GM11168 (cell line): ENCODE results near the gene ZBED4.
"Not testable (repeated sequence)": the region's sequence is repeated elsewhere in the genome, so short reads cannot be mapped to it uniquely, and the experiment has no call there.

ENCODE experiments used
- in situ Hi-C: fragments of 300-500 bp; cut with MboI; formaldehyde crosslinking; loops from one replicate; pipeline ENCODE4 v1.12.0; 2022; ENCODE audit warnings: low sequenced_read_pairs; ENCODE audit not compliant: unreplicated experiment

ZBED4 gene, protein sequence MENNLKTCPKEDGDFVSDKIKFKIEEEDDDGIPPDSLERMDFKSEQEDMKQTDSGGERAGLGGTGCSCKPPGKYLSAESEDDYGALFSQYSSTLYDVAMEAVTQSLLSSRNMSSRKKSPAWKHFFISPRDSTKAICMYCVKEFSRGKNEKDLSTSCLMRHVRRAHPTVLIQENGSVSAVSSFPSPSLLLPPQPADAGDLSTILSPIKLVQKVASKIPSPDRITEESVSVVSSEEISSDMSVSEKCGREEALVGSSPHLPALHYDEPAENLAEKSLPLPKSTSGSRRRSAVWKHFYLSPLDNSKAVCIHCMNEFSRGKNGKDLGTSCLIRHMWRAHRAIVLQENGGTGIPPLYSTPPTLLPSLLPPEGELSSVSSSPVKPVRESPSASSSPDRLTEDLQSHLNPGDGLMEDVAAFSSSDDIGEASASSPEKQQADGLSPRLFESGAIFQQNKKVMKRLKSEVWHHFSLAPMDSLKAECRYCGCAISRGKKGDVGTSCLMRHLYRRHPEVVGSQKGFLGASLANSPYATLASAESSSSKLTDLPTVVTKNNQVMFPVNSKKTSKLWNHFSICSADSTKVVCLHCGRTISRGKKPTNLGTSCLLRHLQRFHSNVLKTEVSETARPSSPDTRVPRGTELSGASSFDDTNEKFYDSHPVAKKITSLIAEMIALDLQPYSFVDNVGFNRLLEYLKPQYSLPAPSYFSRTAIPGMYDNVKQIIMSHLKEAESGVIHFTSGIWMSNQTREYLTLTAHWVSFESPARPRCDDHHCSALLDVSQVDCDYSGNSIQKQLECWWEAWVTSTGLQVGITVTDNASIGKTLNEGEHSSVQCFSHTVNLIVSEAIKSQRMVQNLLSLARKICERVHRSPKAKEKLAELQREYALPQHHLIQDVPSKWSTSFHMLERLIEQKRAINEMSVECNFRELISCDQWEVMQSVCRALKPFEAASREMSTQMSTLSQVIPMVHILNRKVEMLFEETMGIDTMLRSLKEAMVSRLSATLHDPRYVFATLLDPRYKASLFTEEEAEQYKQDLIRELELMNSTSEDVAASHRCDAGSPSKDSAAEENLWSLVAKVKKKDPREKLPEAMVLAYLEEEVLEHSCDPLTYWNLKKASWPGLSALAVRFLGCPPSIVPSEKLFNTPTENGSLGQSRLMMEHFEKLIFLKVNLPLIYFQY

DNA sequence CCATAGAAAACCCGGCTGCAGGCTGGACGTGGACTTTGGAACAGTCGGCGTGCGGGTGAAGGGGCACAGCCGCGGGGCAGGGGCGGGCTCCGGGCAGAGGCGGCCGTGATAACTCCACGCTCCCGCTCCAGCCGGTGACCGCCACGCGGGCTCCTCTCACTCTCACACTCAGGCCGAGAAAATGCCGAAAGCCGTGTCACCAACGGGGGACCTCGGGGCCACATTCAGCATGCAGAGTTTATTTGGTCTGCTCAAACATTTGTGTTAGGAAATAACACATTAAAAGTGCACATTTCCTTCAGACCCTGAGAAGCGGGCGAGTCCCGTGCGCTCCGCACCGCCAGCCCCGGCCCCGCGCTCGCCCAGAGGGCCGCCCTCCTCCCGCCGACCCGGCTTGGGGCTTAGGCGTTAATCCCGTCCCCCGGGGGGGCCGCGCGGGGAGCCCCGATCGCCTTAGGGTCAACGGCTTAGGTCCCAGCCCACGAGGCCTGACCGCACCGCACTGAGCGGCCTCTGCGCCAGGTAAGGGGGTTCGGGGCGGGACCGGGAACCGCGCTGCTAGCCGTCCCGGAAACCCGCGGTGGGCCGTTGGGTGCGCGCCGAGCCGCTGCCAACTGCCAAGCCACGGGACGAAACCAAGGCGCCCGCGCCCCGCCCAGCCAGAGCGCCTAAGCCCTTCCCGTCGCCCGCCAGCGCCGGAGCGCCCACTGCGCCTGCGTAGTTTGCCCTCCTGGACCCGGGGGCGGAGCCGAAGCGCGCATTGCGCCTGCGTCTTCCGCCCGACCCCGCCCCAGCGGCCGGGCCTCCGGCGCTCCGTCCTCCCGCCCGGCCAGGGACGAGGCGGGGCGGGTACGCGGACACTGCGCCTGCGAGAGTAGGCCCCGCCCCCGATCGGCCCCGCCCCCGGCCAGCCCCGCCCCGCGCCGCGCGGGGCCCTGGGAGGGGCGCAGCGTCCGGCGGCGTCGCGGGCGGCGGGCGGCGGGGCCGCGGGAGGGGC, at the start of gene ZBED4:
Gene ZBED4, plus strand, starts transcription at position 947 of the 997 bp plus-strand sequence. CDS start 29,819 bp downstream, outside the sequence.
- in situ Hi-C loops, result no loop called here

- in situ Hi-C loops, result no loop called here
Observed at GRCh38 chr22:49807129-49807528, 46.5 kb upstream of the ZBED4 start.

- in situ Hi-C loops, result no loop called here
Observed at GRCh38 chr22:49807780-49808708, 45.6 kb upstream of the ZBED4 start.

GRCh38 chr22:49810363-49811019, 43.2 kb upstream of the ZBED4 start:
- in situ Hi-C loops, result no loop called here

GRCh38 chr22:49811020-49811791, 42.4 kb upstream of the ZBED4 start:
- in situ Hi-C loops, result no loop called here

DNA sequence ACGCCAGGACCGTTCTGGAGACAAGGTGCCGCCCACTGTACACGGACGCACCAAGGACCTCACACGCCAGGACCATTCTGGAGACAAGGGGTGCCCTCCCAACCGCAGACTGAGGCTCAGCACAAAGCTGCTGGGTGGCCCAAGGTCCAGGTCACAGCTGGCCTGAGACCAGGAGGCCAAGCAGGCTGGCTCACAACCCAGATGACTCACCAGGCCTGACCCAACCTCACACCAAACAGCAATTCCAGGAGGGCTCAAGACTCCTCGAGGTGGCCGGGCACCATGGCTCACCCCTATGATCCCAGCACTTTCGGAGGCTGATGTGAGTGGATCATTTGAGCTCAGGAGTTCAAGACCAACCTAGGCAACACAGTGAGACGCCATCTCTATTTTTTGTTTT, 40.8 kb upstream of the ZBED4 start:
- in situ Hi-C loops, result no loop called here

GRCh38 chr22:49814164-49814686, 39.4 kb upstream of the ZBED4 start:
- in situ Hi-C loops, result no loop called here

DNA sequence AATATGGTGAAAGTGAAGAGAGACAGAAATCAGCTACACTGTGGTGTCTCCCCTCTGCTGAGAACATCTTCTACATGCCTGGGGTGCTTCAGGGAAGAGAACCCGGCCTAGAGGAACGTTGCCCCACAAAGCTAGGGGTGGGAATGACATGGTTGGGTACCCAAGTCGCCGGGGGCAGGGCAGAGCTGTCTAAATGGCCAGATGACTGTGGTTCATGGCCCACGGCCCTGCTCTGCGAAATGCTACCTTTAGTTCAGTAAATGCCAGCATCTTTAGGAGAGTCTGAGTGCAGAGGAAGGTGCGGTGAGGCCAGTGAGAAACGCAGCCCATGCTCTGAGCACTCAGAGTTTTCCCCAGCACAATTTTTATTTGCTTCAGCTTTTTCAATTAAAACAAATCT, 38.8 kb upstream of the ZBED4 start:
- in situ Hi-C loops, result no loop called here

- in situ Hi-C loops, result no loop called here
Observed at GRCh38 chr22:49815641-49816091, 38.0 kb upstream of the ZBED4 start.

GRCh38 chr22:49817359-49817758, 36.3 kb upstream of the ZBED4 start:
- in situ Hi-C loops, result no loop called here

- in situ Hi-C loops, result no loop called here
Observed at GRCh38 chr22:49820984-49821383, 32.7 kb upstream of the ZBED4 start.

- in situ Hi-C loops, result not testable (repeated sequence)
Observed at GRCh38 chr22:49821741-49822140, 31.9 kb upstream of the ZBED4 start.

- in situ Hi-C loops, result no loop called here
Observed at GRCh38 chr22:49823289-49824045, 30.2 kb upstream of the ZBED4 start.

DNA sequence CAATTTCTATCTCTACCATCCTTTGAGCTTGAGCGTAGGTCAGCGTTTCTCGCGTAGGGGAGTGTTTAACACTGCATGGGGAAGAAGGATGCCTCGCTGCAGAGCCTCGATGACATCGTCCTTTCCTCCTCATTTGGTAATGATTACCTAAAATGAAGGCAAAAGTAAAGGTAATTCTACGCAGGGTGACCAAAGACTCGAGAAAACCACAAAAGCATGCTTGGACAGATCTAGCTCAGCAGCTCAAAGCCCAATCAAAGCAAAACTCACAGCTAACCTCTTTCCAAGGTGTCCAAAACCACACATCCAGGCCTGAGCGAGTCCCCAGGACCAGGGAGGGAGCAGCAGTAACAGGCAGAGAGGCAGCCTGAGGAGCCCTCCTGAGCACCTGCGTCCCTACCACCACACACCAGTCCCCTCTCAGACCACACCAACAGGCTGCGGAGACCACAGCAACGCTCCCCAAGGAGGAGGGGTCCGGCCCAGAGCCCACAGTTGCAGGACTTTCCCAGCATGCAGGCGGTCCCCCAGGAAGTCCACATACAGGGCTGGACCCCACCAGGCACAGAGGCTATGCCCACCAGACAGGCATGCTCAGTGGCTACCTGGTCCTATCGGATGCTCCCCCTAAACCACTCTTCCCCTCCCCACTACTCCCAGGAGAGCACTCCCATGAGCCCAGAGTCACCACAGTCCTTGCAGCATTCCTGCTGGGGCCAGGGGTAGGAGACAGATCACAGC, 29.3 kb upstream of the ZBED4 start:
- in situ Hi-C loops, result no loop called here

DNA sequence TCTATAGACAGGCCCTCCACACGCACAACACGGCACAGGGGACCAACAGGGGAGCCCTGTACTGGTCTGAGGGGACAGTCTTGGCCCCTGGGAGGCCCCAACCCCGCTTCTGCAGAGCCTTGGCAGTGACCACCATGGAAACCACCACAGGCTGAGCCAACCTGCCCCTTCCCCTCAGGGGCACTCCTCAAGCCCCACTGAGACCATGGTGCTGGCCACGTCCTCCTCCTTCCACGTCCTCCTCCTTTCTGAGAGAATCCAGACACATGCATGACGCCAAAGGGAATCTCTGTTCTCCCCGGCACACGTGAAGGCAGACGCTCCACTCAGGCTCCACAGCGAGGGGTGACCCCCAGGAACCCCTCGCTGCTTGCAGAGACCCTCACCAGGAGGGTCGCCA, 28.7 kb upstream of the ZBED4 start:
- in situ Hi-C loops, result no loop called here

- in situ Hi-C loops, result no loop called here
Observed at GRCh38 chr22:49825436-49825835, 28.2 kb upstream of the ZBED4 start.
